Activated CD8-positive, alpha-beta T cell treated with anti-CD3 and anti-CD28 coated beads for 36 hours (primary cell): ENCODE results near the gene MKI67. TPM values are rescaled to one million over a fixed set of nuclear protein-coding genes. Genes with fewer than 3 reads are reported as not detected.

Experiments used
- ATAC-seq: fragments of 200-7000 bp; cut with Tn5 transposase; one replicate; pipeline ENCODE4 v1.10.0; 2021; ENCODE audit warnings: mild to moderate bottlenecking, moderate library complexity
- CTCF ChIA-PET: fragments of 350-600 bp; sonication (Branson Sonifier 250); formaldehyde crosslinking; loops from one replicate; lab custom pipeline; 2021; ENCODE audit warnings: antibody characterized with exemption; lab: Charles Lee
- POLR2A ChIA-PET: fragments of 350-600 bp; sonication (Branson Sonifier 250); formaldehyde crosslinking; loops from one replicate; lab custom pipeline; 2021; ENCODE audit warnings: antibody characterized with exemption; lab: Charles Lee
- DNase-seq: peaks from one replicate; pipeline ENCODE4 v3.0.0-alpha.2; 2020
- H3K27ac Mint-ChIP-seq: one replicate; pipeline ENCODE4 v1.8.0; 2021; ENCODE audit warnings: mild to moderate bottlenecking, mixed read lengths
- H3K27me3 Mint-ChIP-seq: one replicate; pipeline ENCODE4 v1.8.0; 2021; ENCODE audit warnings: mixed read lengths
- H3K36me3 Mint-ChIP-seq: one replicate; pipeline ENCODE4 v1.8.0; 2021; ENCODE audit warnings: low read depth, mixed read lengths
- H3K4me1 Mint-ChIP-seq: one replicate; pipeline ENCODE4 v1.8.0; 2021; ENCODE audit warnings: low read depth, mixed read lengths
- H3K4me3 Mint-ChIP-seq: one replicate; pipeline ENCODE4 v1.8.0; 2021; ENCODE audit warnings: mild to moderate bottlenecking, moderate library complexity, mixed read lengths
- H3K9me3 Mint-ChIP-seq: one replicate; pipeline ENCODE4 v1.8.0; 2021; ENCODE audit warnings: mixed read lengths
- CTCF ChIP-seq: fragments of 200-600 bp; IDR thresholded peaks from one replicate; pipeline ENCODE4 v1.8.0; 2022; ENCODE audit warnings: antibody characterized with exemption, mild to moderate bottlenecking
- intact Hi-C: fragments of 100-400 bp; cut with micrococcal nuclease; formaldehyde crosslinking; loops from one replicate; pipeline ENCODE4 v1.10.0; 2022
- total RNA-seq, 2 experiments: library from RNA; stranded (reverse); gene quantifications; one replicate each; pipeline ENCODE4 v1.2.3, GENCODE V29; 2021

Gene MKI67
- total RNA-seq, 2 experiments from 2014 or later, result 205 to 230 TPM

GRCh38 chr10:128072941-128073645 lies 53.1 kb downstream of the MKI67 start:
- no peak for ATAC-seq
- no peak for TF ChIP-seq CTCF
- POLR2A ChIA-PET, result interaction anchor here (1.0 kb wide), 1 partner anchor 10 kb away, joined by 3 read pairs; no protein-coding TSS in a partner anchor

GRCh38 chr10:128072046-128072445 lies 54.2 kb downstream of the MKI67 start:
- DNase-seq, result no peak
- Mint-ChIP-seq H3K27me3 (no peaks in the 10 kb centered on the region), H3K4me3 (no peak overlapping the region), H3K27ac (no peak overlapping the region), H3K4me1 (peaks cover 5% of the 10 kb centered on the region), H3K9me3 (no peaks in the 10 kb centered on the region), H3K36me3 (peaks cover 56% of the 10 kb centered on the region)
- CTCF ChIA-PET, result interaction anchor here (1.2 to 8.4 kb wide), 5 partner anchors 9 to 166 kb away, joined by 3 to 179 read pairs (median 9); partner anchors contain the start of gene PTPRE
- TF ChIP-seq CTCF, result no peak
- POLR2A ChIA-PET, result interaction anchor here (1.2 kb wide), 1 partner anchor 37 kb away, joined by 3 read pairs; no protein-coding TSS in a partner anchor
- intact Hi-C loops, result no loop called here
- no peak for ATAC-seq

More at GRCh38 chr10:128072941-128073645, 53.1 kb downstream of the MKI67 start:
- intact Hi-C loops, result no loop called here
- no peak overlapping the region for H3K4me3 Mint-ChIP-seq
- H3K27me3 Mint-ChIP-seq, result no peaks in the 10 kb centered on the region
- peaks cover 53% of the 10 kb centered on the region for H3K36me3 Mint-ChIP-seq
- peaks cover 2% of the 10 kb centered on the region for H3K4me1 Mint-ChIP-seq
- no peaks in the 10 kb centered on the region for H3K9me3 Mint-ChIP-seq
- DNase-seq, result no peak
- H3K27ac Mint-ChIP-seq, result no peak overlapping the region
- CTCF ChIA-PET, result interaction anchor here (0.6 to 8.4 kb wide), 5 partner anchors 8 to 62 kb away, joined by 3 to 179 read pairs (median 3); no protein-coding TSS in a partner anchor

- Mint-ChIP-seq H3K36me3 (peaks cover 63% of the 10 kb centered on the region), H3K4me1 (peaks cover 11% of the 10 kb centered on the region), H3K9me3 (no peaks in the 10 kb centered on the region), H3K27me3 (no peaks in the 10 kb centered on the region), H3K27ac (no peak overlapping the region), H3K4me3 (no peak overlapping the region)
- no peak for DNase-seq
- CTCF ChIA-PET, result interaction anchor here (0.8 to 8.4 kb wide), 5 partner anchors 23 to 165 kb away, joined by 3 to 179 read pairs (median 9); partner anchors contain the start of gene PTPRE
- POLR2A ChIA-PET, result interaction anchor here (1.2 kb wide), 1 partner anchor 36 kb away, joined by 3 read pairs; no protein-coding TSS in a partner anchor
- TF ChIP-seq CTCF, result no peak
- intact Hi-C loops, result no loop called here
- ATAC-seq, result no peak
Observed at GRCh38 chr10:128071417-128071782, 54.8 kb downstream of the MKI67 start.

- Mint-ChIP-seq H3K36me3 (peaks cover 67% of the 10 kb centered on the region), H3K9me3 (no peaks in the 10 kb centered on the region), H3K4me3 (no peak overlapping the region), H3K27ac (no peak overlapping the region), H3K4me1 (peaks cover 16% of the 10 kb centered on the region), H3K27me3 (no peaks in the 10 kb centered on the region)
- ChIA-PET POLR2A (interaction anchor here (2.0 kb wide), 1 partner anchor 23 kb away, joined by 6 read pairs; no protein-coding TSS in a partner anchor), CTCF (interaction anchor here (0.8 to 8.4 kb wide), 9 partner anchors 23 to 172 kb away, joined by 3 to 179 read pairs (median 8); partner anchors contain the start of gene PTPRE)
- intact Hi-C loops, result no loop called here
- no peak for DNase-seq
- no peak for ATAC-seq
- TF ChIP-seq CTCF, result no peak
Observed at GRCh38 chr10:128070721-128071416, 55.4 kb downstream of the MKI67 start.
